Measurements from ENCODE around the gene RAB1B. TPM values are rescaled to one million over a fixed set of nuclear protein-coding genes. Genes with fewer than 3 reads are reported as not detected.
"Not testable (repeated sequence)": the region's sequence is repeated elsewhere in the genome, so short reads cannot be mapped to it uniquely, and the experiment has no call there.

Gene RAB1B
- total RNA-seq, 2 experiments from 2014 or later, result 136 to 145 TPM

GRCh38 chr11:66320289-66320688 lies 51.9 kb downstream of the RAB1B start:
- POLR2A ChIA-PET; H3K27me3 Mint-ChIP-seq; H3K4me3 Mint-ChIP-seq; DNase-seq; ATAC-seq (ENCODE audit: low read depth); H3K9me3 Mint-ChIP-seq: not testable (repeated sequence)
- H3K36me3 Mint-ChIP-seq, result peaks cover 15% of the 10 kb centered on the region
- peak overlapping the region; percentile 56 for H3K27ac Mint-ChIP-seq
- H3K4me1 Mint-ChIP-seq, result peaks cover 54% of the 10 kb centered on the region

GRCh38 chr11:66320748-66321147 lies 52.3 kb downstream of the RAB1B start:
- H3K27me3 Mint-ChIP-seq; DNase-seq; H3K27ac Mint-ChIP-seq; H3K4me3 Mint-ChIP-seq; POLR2A ChIA-PET; H3K9me3 Mint-ChIP-seq; ATAC-seq (ENCODE audit: low read depth): not testable (repeated sequence)
- Mint-ChIP-seq H3K36me3 (peaks cover 12% of the 10 kb centered on the region), H3K4me1 (peaks cover 55% of the 10 kb centered on the region)

- H3K9me3 Mint-ChIP-seq, result peaks cover 5% of the 10 kb centered on the region
- POLR2A ChIA-PET, result interaction anchor here (0.9 to 2.0 kb wide), 2 partner anchors 9 to 39 kb away, joined by 3 to 16 read pairs; no protein-coding TSS in a partner anchor
- H3K4me1 Mint-ChIP-seq, result peaks cover 54% of the 10 kb centered on the region
- H3K27me3 Mint-ChIP-seq, result no peaks in the 10 kb centered on the region
- peaks cover 9% of the 10 kb centered on the region for H3K36me3 Mint-ChIP-seq
- H3K4me3 Mint-ChIP-seq, result no peak overlapping the region
- no peak overlapping the region for H3K27ac Mint-ChIP-seq
- DNase-seq (no peak), ATAC-seq (ENCODE audit: low read depth) (no peak)
These were observed 53.2 kb downstream of the RAB1B start for GRCh38 chr11:66321606-66322005.

- no peaks in the 10 kb centered on the region for H3K27me3 Mint-ChIP-seq
- H3K9me3 Mint-ChIP-seq, result peaks cover 5% of the 10 kb centered on the region
- ATAC-seq (ENCODE audit: low read depth) (no peak), DNase-seq (no peak)
- peaks cover 58% of the 10 kb centered on the region for H3K4me1 Mint-ChIP-seq
- H3K27ac Mint-ChIP-seq, result peak overlapping the region; percentile 95
- no peak overlapping the region for H3K4me3 Mint-ChIP-seq
- POLR2A ChIA-PET, result interaction anchor here (2.0 kb wide), 1 partner anchor 10 kb away, joined by 16 read pairs; no protein-coding TSS in a partner anchor
- H3K36me3 Mint-ChIP-seq, result peaks cover 9% of the 10 kb centered on the region
These were observed 54.4 kb downstream of the RAB1B start for GRCh38 chr11:66322732-66323427.

- ATAC-seq (ENCODE audit: low read depth) (no peak), DNase-seq (no peak)
- Mint-ChIP-seq H3K9me3 (peaks cover 5% of the 10 kb centered on the region), H3K27ac (peak overlapping the region; percentile 43), H3K27me3 (no peaks in the 10 kb centered on the region), H3K36me3 (peaks cover 9% of the 10 kb centered on the region), H3K4me3 (no peak overlapping the region), H3K4me1 (peaks cover 58% of the 10 kb centered on the region)
- POLR2A ChIA-PET, result interaction anchor here (4.3 kb wide), 1 partner anchor 9 kb away, joined by 215 read pairs; the partner anchor contains the start of gene CD248
These were observed 55.2 kb downstream of the RAB1B start for GRCh38 chr11:66323684-66324083.

GRCh38 chr11:66324664-66325063 lies 56.2 kb downstream of the RAB1B start:
- POLR2A ChIA-PET, result interaction anchor here (0.5 to 4.3 kb wide), 3 partner anchors 10 to 292 kb away, joined by 3 to 215 read pairs (median 4); partner anchors contain the start of genes CD248 and RBM14
- Mint-ChIP-seq H3K27ac (peak overlapping the region; percentile 76), H3K4me3 (no peak overlapping the region), H3K9me3 (peaks cover 5% of the 10 kb centered on the region), H3K36me3 (peaks cover 7% of the 10 kb centered on the region), H3K27me3 (no peaks in the 10 kb centered on the region), H3K4me1 (peaks cover 54% of the 10 kb centered on the region)
- DNase-seq (no peak), ATAC-seq (ENCODE audit: low read depth) (no peak)

GRCh38 chr11:66325263-66325671 lies 56.8 kb downstream of the RAB1B start:
- POLR2A ChIA-PET, result interaction anchor here (0.5 to 4.3 kb wide), 4 partner anchors 10 to 1077 kb away, joined by 3 to 215 read pairs (median 4); partner anchors contain the start of genes CD248 and RBM14

GRCh38 chr11:66326261-66327111 lies 58.0 kb downstream of the RAB1B start:
- H3K9me3 Mint-ChIP-seq, result no peaks in the 10 kb centered on the region
- peak overlapping the region; percentile 81 for H3K4me3 Mint-ChIP-seq
- H3K36me3 Mint-ChIP-seq, result peaks cover 2% of the 10 kb centered on the region
- DNase-seq (peak; percentile 78), ATAC-seq (ENCODE audit: low read depth) (peak; percentile 72)
- POLR2A ChIA-PET, result interaction anchor here (0.6 to 4.3 kb wide), 5 partner anchors 10 to 63 kb away, joined by 3 to 215 read pairs (median 4); partner anchors contain the start of genes CD248, RIN1 and SLC29A2
- peaks cover 45% of the 10 kb centered on the region for H3K4me1 Mint-ChIP-seq
- H3K27me3 Mint-ChIP-seq, result no peaks in the 10 kb centered on the region
- peak overlapping the region; percentile 98 for H3K27ac Mint-ChIP-seq

More at GRCh38 chr11:66325263-66325671, 56.8 kb downstream of the RAB1B start:
- Mint-ChIP-seq H3K27ac (peak overlapping the region; percentile 98), H3K4me3 (peak overlapping the region; percentile 81), H3K36me3 (peaks cover 3% of the 10 kb centered on the region), H3K27me3 (no peaks in the 10 kb centered on the region), H3K9me3 (peaks cover 1% of the 10 kb centered on the region), H3K4me1 (peaks cover 50% of the 10 kb centered on the region)
- DNase-seq (peak; percentile 58), ATAC-seq (ENCODE audit: low read depth) (no peak)

Other genes with a start within 250 kb of the RAB1B start
- not detected for gene CATSPER1, start 242.2 kb upstream of the RAB1B start, total RNA-seq
- under 1 TPM; 0.14 to 0.44 TPM for gene GAL3ST3, start 219.5 kb upstream of the RAB1B start, total RNA-seq
- gene SF3B2, start 216.3 kb upstream of the RAB1B start, total RNA-seq, result 100 to 1,000 TPM; 231 to 246 TPM
- gene PACS1, start 198.4 kb upstream of the RAB1B start, total RNA-seq, result 100 to 1,000 TPM; 138 to 162 TPM
- gene KLC2, start 10.9 kb upstream of the RAB1B start, total RNA-seq, result 10 to 100 TPM; 39.3 to 41.9 TPM
- 1 to 10 TPM; 2.1 to 2.7 TPM for gene CNIH2, start 9.5 kb downstream of the RAB1B start, total RNA-seq
- 10 to 100 TPM; 44.5 to 45.5 TPM for gene YIF1A, start 20.5 kb downstream of the RAB1B start, total RNA-seq
- not detected for gene TMEM151A, start 23.3 kb downstream of the RAB1B start, total RNA-seq
- gene CD248, start 48.4 kb downstream of the RAB1B start, total RNA-seq, result 10 to 100 TPM; 80.3 to 85.5 TPM
- gene RIN1, start 67.8 kb downstream of the RAB1B start, total RNA-seq, result 1 to 10 TPM; 3.0 to 5.7 TPM
- gene BRMS1, start 76.5 kb downstream of the RAB1B start, total RNA-seq, result 10 to 100 TPM; 45.4 to 47.8 TPM
- gene B4GAT1, start 79.0 kb downstream of the RAB1B start, total RNA-seq, result 1 to 10 TPM; 9.5 to 9.7 TPM
- gene SLC29A2, start 103.1 kb downstream of the RAB1B start, total RNA-seq, result 10 to 100 TPM; 11.2 to 12.1 TPM
- under 1 TPM; 0.23 to 0.67 TPM for gene NPAS4, start 152.4 kb downstream of the RAB1B start, total RNA-seq
- gene MRPL11, start 170.2 kb downstream of the RAB1B start, total RNA-seq, result 10 to 100 TPM; 53.9 to 64.4 TPM
- 10 to 100 TPM; 10.6 to 10.7 TPM for gene PELI3, start 198.3 kb downstream of the RAB1B start, total RNA-seq
- gene DPP3, start 211.8 kb downstream of the RAB1B start, total RNA-seq, result 10 to 100 TPM; 44.9 to 45.7 TPM
- 10 to 100 TPM; 22.6 to 26.4 TPM for gene BBS1, start 242.0 kb downstream of the RAB1B start, total RNA-seq